Activated T-helper 2 cell treated with anti-CD3 and anti-CD28 coated beads, Interferon-gamma antibody, Interleukin-2, Interleukin-4, amounts not matched to agents 10 μg/mL and 5 μg/mL and 100 μg/mL, durations not matched to agents 14 hours and 24 hours and 36 hours (primary cell): Measurements from ENCODE around the gene ATP6V1F. TPM values are rescaled to one million over a fixed set of nuclear protein-coding genes. Genes with fewer than 3 reads are reported as not detected.

Experiments used
- DNase-seq: peaks from one replicate; pipeline ENCODE4 v3.0.0; 2021; ENCODE audit warnings: low spot score
- H3K27ac Mint-ChIP-seq: one replicate; pipeline ENCODE4 v1.8.0; 2021; ENCODE audit warnings: mixed read lengths
- H3K27me3 Mint-ChIP-seq: one replicate; pipeline ENCODE4 v1.8.0; 2021; ENCODE audit warnings: low read depth, mixed read lengths
- H3K36me3 Mint-ChIP-seq: one replicate; pipeline ENCODE4 v1.8.0; 2021; ENCODE audit warnings: low read depth, mixed read lengths
- H3K4me1 Mint-ChIP-seq: one replicate; pipeline ENCODE4 v1.8.0; 2021; ENCODE audit warnings: low read depth, mixed read lengths
- H3K4me3 Mint-ChIP-seq: one replicate; pipeline ENCODE4 v1.8.0; 2021; ENCODE audit warnings: low read depth, mild to moderate bottlenecking, moderate library complexity, mixed read lengths
- H3K9me3 Mint-ChIP-seq: one replicate; pipeline ENCODE4 v1.8.0; 2021; ENCODE audit warnings: mixed read lengths
- intact Hi-C: fragments of 100-400 bp; cut with micrococcal nuclease; formaldehyde crosslinking; loops from one replicate; pipeline ENCODE4 v1.15.1; 2023
- total RNA-seq: library from RNA; stranded (reverse); gene quantifications from 2 replicates; pipeline ENCODE4 v1.2.3, GENCODE V29; 2022

Gene ATP6V1F
- 123 and 132 TPM in 2 replicates for total RNA-seq

- Mint-ChIP-seq H3K36me3 (peaks cover 22% of the 10 kb centered on the region), H3K9me3 (no peaks in the 10 kb centered on the region), H3K27me3 (peaks cover 1% of the 10 kb centered on the region), H3K4me1 (peaks cover 13% of the 10 kb centered on the region), H3K4me3 (peak within 1 kb of the TSS; percentile 99), H3K27ac (peak within 1 kb of the TSS; percentile 94)
- peak; percentile 99 for DNase-seq
- intact Hi-C loops = loop anchor here (2.0 kb wide), 1 partner anchor 124 kb away; the partner anchor contains the start of gene CALU
Measured at GRCh38 chr7:128862571-128863432, at the start of gene ATP6V1F. TSS of gene ATP6V1F (plus strand) at chr7:128862856. CDS start at chr7:128862905, 49 bp downstream.

GRCh38 chr7:128814499-128814898, 48.2 kb upstream of the ATP6V1F start:
- H3K36me3 Mint-ChIP-seq = no peaks in the 10 kb centered on the region
- intact Hi-C loops = no loop called here
- no peak overlapping the region for H3K4me3 Mint-ChIP-seq
- no peaks in the 10 kb centered on the region for H3K4me1 Mint-ChIP-seq
- no peaks in the 10 kb centered on the region for H3K9me3 Mint-ChIP-seq
- H3K27ac Mint-ChIP-seq = no peak overlapping the region
- no peak for DNase-seq
- H3K27me3 Mint-ChIP-seq = peaks cover 7% of the 10 kb centered on the region

GRCh38 chr7:128815289-128815942, 47.2 kb upstream of the ATP6V1F start:
- Mint-ChIP-seq H3K4me1 (no peaks in the 10 kb centered on the region), H3K4me3 (no peak overlapping the region), H3K9me3 (no peaks in the 10 kb centered on the region), H3K36me3 (no peaks in the 10 kb centered on the region), H3K27ac (no peak overlapping the region), H3K27me3 (peaks cover 11% of the 10 kb centered on the region)
- DNase-seq = no peak
- intact Hi-C loops = no loop called here

- no peaks in the 10 kb centered on the region for H3K9me3 Mint-ChIP-seq
- intact Hi-C loops = no loop called here
- H3K27ac Mint-ChIP-seq = no peak overlapping the region
- H3K4me3 Mint-ChIP-seq = no peak overlapping the region
- no peak for DNase-seq
- no peaks in the 10 kb centered on the region for H3K4me1 Mint-ChIP-seq
- no peaks in the 10 kb centered on the region for H3K36me3 Mint-ChIP-seq
- peaks cover 11% of the 10 kb centered on the region for H3K27me3 Mint-ChIP-seq
Measured at GRCh38 chr7:128818694-128819093, 44.0 kb upstream of the ATP6V1F start.

GRCh38 chr7:128821724-128822123, 40.9 kb upstream of the ATP6V1F start:
- peaks cover 8% of the 10 kb centered on the region for H3K27me3 Mint-ChIP-seq
- H3K36me3 Mint-ChIP-seq = no peaks in the 10 kb centered on the region
- H3K9me3 Mint-ChIP-seq = no peaks in the 10 kb centered on the region
- no peak overlapping the region for H3K27ac Mint-ChIP-seq
- DNase-seq = no peak
- H3K4me1 Mint-ChIP-seq = no peaks in the 10 kb centered on the region
- H3K4me3 Mint-ChIP-seq = no peak overlapping the region
- intact Hi-C loops = no loop called here

GRCh38 chr7:128826512-128826911, 36.1 kb upstream of the ATP6V1F start:
- Mint-ChIP-seq H3K4me1 (peaks cover 4% of the 10 kb centered on the region), H3K27me3 (peaks cover 28% of the 10 kb centered on the region), H3K9me3 (no peaks in the 10 kb centered on the region), H3K4me3 (no peak overlapping the region), H3K27ac (no peak overlapping the region), H3K36me3 (no peaks in the 10 kb centered on the region)
- intact Hi-C loops = no loop called here
- no peak for DNase-seq

- H3K36me3 Mint-ChIP-seq = no peaks in the 10 kb centered on the region
- peaks cover 6% of the 10 kb centered on the region for H3K4me1 Mint-ChIP-seq
- H3K27me3 Mint-ChIP-seq = peaks cover 31% of the 10 kb centered on the region
- no peak for DNase-seq
- H3K9me3 Mint-ChIP-seq = no peaks in the 10 kb centered on the region
- no peak overlapping the region for H3K4me3 Mint-ChIP-seq
- intact Hi-C loops = no loop called here
- H3K27ac Mint-ChIP-seq = no peak overlapping the region
Measured at GRCh38 chr7:128826916-128827247, 35.8 kb upstream of the ATP6V1F start.

GRCh38 chr7:128827248-128827958, 35.3 kb upstream of the ATP6V1F start:
- peaks cover 6% of the 10 kb centered on the region for H3K4me1 Mint-ChIP-seq
- H3K36me3 Mint-ChIP-seq = no peaks in the 10 kb centered on the region
- H3K4me3 Mint-ChIP-seq = no peak overlapping the region
- DNase-seq = no peak
- intact Hi-C loops = no loop called here
- H3K27me3 Mint-ChIP-seq = peaks cover 34% of the 10 kb centered on the region
- no peak overlapping the region for H3K27ac Mint-ChIP-seq
- no peaks in the 10 kb centered on the region for H3K9me3 Mint-ChIP-seq

- Mint-ChIP-seq H3K36me3 (no peaks in the 10 kb centered on the region), H3K27ac (no peak overlapping the region), H3K4me3 (no peak overlapping the region), H3K4me1 (peaks cover 6% of the 10 kb centered on the region), H3K9me3 (no peaks in the 10 kb centered on the region), H3K27me3 (peaks cover 40% of the 10 kb centered on the region)
- intact Hi-C loops = no loop called here
- DNase-seq = no peak
Measured at GRCh38 chr7:128827971-128828711, 34.5 kb upstream of the ATP6V1F start.

- Mint-ChIP-seq H3K36me3 (no peaks in the 10 kb centered on the region), H3K4me1 (peaks cover 6% of the 10 kb centered on the region), H3K27me3 (peaks cover 45% of the 10 kb centered on the region), H3K27ac (no peak overlapping the region), H3K4me3 (no peak overlapping the region), H3K9me3 (no peaks in the 10 kb centered on the region)
- intact Hi-C loops = no loop called here
- no peak for DNase-seq
Measured at GRCh38 chr7:128829391-128830166, 33.1 kb upstream of the ATP6V1F start.

GRCh38 chr7:128830231-128831177, 32.2 kb upstream of the ATP6V1F start, which contains the start of gene FLNC:
TSS of gene FLNC (plus strand) at chr7:128830406. CDS start at chr7:128830638, 232 bp downstream.
- DNase-seq = no peak
- peaks cover 46% of the 10 kb centered on the region for H3K27me3 Mint-ChIP-seq
- peaks cover 6% of the 10 kb centered on the region for H3K4me1 Mint-ChIP-seq
- no peaks in the 10 kb centered on the region for H3K36me3 Mint-ChIP-seq
- intact Hi-C loops = no loop called here
- H3K9me3 Mint-ChIP-seq = no peaks in the 10 kb centered on the region
- H3K27ac Mint-ChIP-seq = no peak within 1 kb of the TSS
- peak within 1 kb of the TSS; percentile 17 for H3K4me3 Mint-ChIP-seq
